ENCODE measurements around the gene FAAH.

- TF ChIP-seq CTCF (IDR thresholded peaks at IDR 0.05), result no peak
- TF ChIP-seq POLR2A (IDR thresholded peaks at IDR 0.05), result no peak
Measured at GRCh38 chr1:46421739-46422138, 27.6 kb downstream of the FAAH start.

All from Peyer's patch (tissue), 4 donors.